ENCODE measurements around the gene SMAD7.

The SMAD7 gene

GRCh38 chr18:48941672-48942071, 9.1 kb downstream of the SMAD7 start:
- no peak for TF ChIP-seq CTCF (IDR thresholded peaks at IDR 0.05; ENCODE audit: extremely low read depth, insufficient read depth, missing control alignments)
- in situ Hi-C loops (cut with MboI; ENCODE audit: low pct_unique_long_range_greater_than_20kb, low sequenced_read_pairs, unreplicated experiment), result no loop called here
- DNase-seq (ENCODE audit: low spot score), result no peak

- in situ Hi-C loops (cut with MboI; ENCODE audit: low pct_unique_long_range_greater_than_20kb, low sequenced_read_pairs, unreplicated experiment), result no loop called here
- DNase-seq (ENCODE audit: low spot score), result peak; percentile 73
- TF ChIP-seq CTCF (IDR thresholded peaks at IDR 0.05; ENCODE audit: extremely low read depth, insufficient read depth, missing control alignments), result no peak
These were observed 9.7 kb downstream of the SMAD7 start for GRCh38 chr18:48940854-48941611.

GRCh38 chr18:48939205-48940097, 11.3 kb downstream of the SMAD7 start:
- DNase-seq (ENCODE audit: low spot score), result no peak
- no peak for TF ChIP-seq CTCF (IDR thresholded peaks at IDR 0.05; ENCODE audit: extremely low read depth, insufficient read depth, missing control alignments)
- in situ Hi-C loops (cut with MboI; ENCODE audit: low pct_unique_long_range_greater_than_20kb, low sequenced_read_pairs, unreplicated experiment), result no loop called here

- TF ChIP-seq CTCF (IDR thresholded peaks at IDR 0.05; ENCODE audit: extremely low read depth, insufficient read depth, missing control alignments), result no peak
- DNase-seq (ENCODE audit: low spot score), result no peak
- in situ Hi-C loops (cut with MboI; ENCODE audit: low pct_unique_long_range_greater_than_20kb, low sequenced_read_pairs, unreplicated experiment), result no loop called here
These were observed 11.9 kb downstream of the SMAD7 start for GRCh38 chr18:48938827-48939204.

GRCh38 chr18:48937869-48938750, 12.7 kb downstream of the SMAD7 start:
- no peak for TF ChIP-seq CTCF (IDR thresholded peaks at IDR 0.05; ENCODE audit: extremely low read depth, insufficient read depth, missing control alignments)
- in situ Hi-C loops (cut with MboI; ENCODE audit: low pct_unique_long_range_greater_than_20kb, low sequenced_read_pairs, unreplicated experiment), result no loop called here
- DNase-seq (ENCODE audit: low spot score), result no peak

GRCh38 chr18:48935433-48935774, 15.4 kb downstream of the SMAD7 start:
- in situ Hi-C loops (cut with MboI; ENCODE audit: low pct_unique_long_range_greater_than_20kb, low sequenced_read_pairs, unreplicated experiment), result no loop called here
- TF ChIP-seq CTCF (IDR thresholded peaks at IDR 0.05; ENCODE audit: extremely low read depth, insufficient read depth, missing control alignments), result no peak
- no peak for DNase-seq (ENCODE audit: low spot score)
